IMR-90 (cell line): ENCODE results near the gene TUBA1B. TPM values are rescaled to one million over a fixed set of nuclear protein-coding genes. Genes with fewer than 3 reads are reported as not detected.
A peak's percentile ranks its signal among the peaks of the same experiment; 100 is the strongest.

Experiments used
- ATAC-seq: fragments of 200-7000 bp; cut with Tn5 transposase; 2 replicates; pipeline ENCODE4 v1.9.1; 2020; ENCODE audit warnings: low read depth, mild to moderate bottlenecking, moderate library complexity
- BruUV-seq: library from RNA; stranded (reverse); fragments of 400-500 nt; replicated peaks from 2 replicates; lab custom pipeline; 2021; lab: Mats Ljungman, UMichigan
- CTCF ChIA-PET: fragments of 300-600 bp; formaldehyde crosslinking; extraction: SDS; loops from one replicate; lab custom pipeline; 2021; ENCODE audit warnings: antibody characterized with exemption; lab: Yijun Ruan, JAX
- POLR2A ChIA-PET: fragments of 300-600 bp; sonication (Branson Sonifier 250); formaldehyde crosslinking; loops from one replicate; lab custom pipeline; 2022; ENCODE audit warnings: antibody characterized with exemption; ENCODE audit not compliant: unreplicated experiment; lab: Charles Lee
- DNase-seq: peaks from one replicate; pipeline ENCODE4 v3.0.0; 2013
- H2AFZ ChIP-seq: replicated peaks from 2 replicates; pipeline ENCODE3; 2013; ENCODE audit warnings: low read length, mild to moderate bottlenecking; ENCODE audit not compliant: poor library complexity
- H2AK5ac ChIP-seq: 2 replicates; pipeline ENCODE4 v1.6.1; 2013; ENCODE audit warnings: low read depth, low read length, inconsistent platforms
- H2AK9ac ChIP-seq: replicated peaks from 2 replicates; pipeline ENCODE3; 2013; ENCODE audit warnings: mild to moderate bottlenecking, low read depth, low read length, moderate library complexity; ENCODE audit not compliant: poor library complexity
- H2BK120ac ChIP-seq: 2 replicates; pipeline ENCODE4 v1.6.1; 2013; ENCODE audit warnings: low read depth, low read length, inconsistent platforms
- H2BK15ac ChIP-seq: 3 replicates; pipeline ENCODE4 v1.6.1; 2013; ENCODE audit warnings: low read depth, low read length, inconsistent platforms
- H2BK20ac ChIP-seq: 2 replicates; pipeline ENCODE4 v1.6.1; 2013; ENCODE audit warnings: low read depth, mild to moderate bottlenecking, inconsistent platforms, low read length, moderate library complexity
- H2BK5ac ChIP-seq: 2 replicates; pipeline ENCODE4 v1.6.1; 2013; ENCODE audit warnings: mild to moderate bottlenecking, low read depth, low read length, inconsistent platforms; ENCODE audit not compliant: poor library complexity, severe bottlenecking
- H3K14ac ChIP-seq: replicated peaks from 2 replicates; pipeline ENCODE4 v1.6.1; 2013; ENCODE audit warnings: low read depth, low read length, inconsistent platforms
- H3K18ac ChIP-seq: 2 replicates; pipeline ENCODE4 v1.6.1; 2013; ENCODE audit warnings: low read depth, low read length, control low read depth
- H3K23ac ChIP-seq: 2 replicates; pipeline ENCODE4 v1.6.1; 2013; ENCODE audit warnings: low read depth, low read length, inconsistent platforms
- H3K27ac ChIP-seq: 2 replicates; pipeline ENCODE4 v1.5.1; 2013; ENCODE audit warnings: mild to moderate bottlenecking, control low read depth, low read length; ENCODE audit not compliant: insufficient read depth
- H3K27me3 ChIP-seq: 2 replicates; pipeline ENCODE4 v1.6.1; 2013; ENCODE audit warnings: low read length; ENCODE audit not compliant: control insufficient read depth, insufficient read depth
- H3K36me3 ChIP-seq: 2 replicates; pipeline ENCODE4 v1.6.1; 2013; ENCODE audit warnings: low read length, mixed read lengths; ENCODE audit not compliant: control insufficient read depth, insufficient read depth
- H3K4ac ChIP-seq: 2 replicates; pipeline ENCODE4 v1.6.1; 2013; ENCODE audit warnings: low read depth, low read length, inconsistent platforms
- H3K4me1 ChIP-seq: 2 replicates; pipeline ENCODE4 v1.6.1; 2013; ENCODE audit warnings: low read length, mixed read lengths; ENCODE audit not compliant: control insufficient read depth, insufficient read depth
- H3K4me2 ChIP-seq: 2 replicates; pipeline ENCODE4 v1.6.1; 2013; ENCODE audit warnings: low read depth, mild to moderate bottlenecking, control low read depth, low read length, moderate library complexity
- H3K4me3 ChIP-seq: 2 replicates; pipeline ENCODE4 v1.5.1; 2013; ENCODE audit warnings: low read depth, mild to moderate bottlenecking, control low read depth, low read length, moderate library complexity; ENCODE audit not compliant: insufficient read depth
- H3K56ac ChIP-seq: 2 replicates; pipeline ENCODE4 v1.6.1; 2013; ENCODE audit warnings: low read length, inconsistent platforms; ENCODE audit not compliant: insufficient read depth; ENCODE audit errors: extremely low read depth
- H3K79me1 ChIP-seq, 2 experiments: 2 replicates each; pipeline ENCODE4 v1.6.1; 2013; ENCODE audit warnings: low read length in 2 of 2, inconsistent platforms in 1 of 2, low read depth in 1 of 2
- H3K9ac ChIP-seq: 2 replicates; pipeline ENCODE4 v1.6.1; 2013; ENCODE audit warnings: low read depth, low read length, control low read depth
- H3K9me1 ChIP-seq: 2 replicates; pipeline ENCODE4 v1.6.1; 2013; ENCODE audit warnings: low read length, inconsistent platforms; ENCODE audit not compliant: insufficient read depth
- H3K9me3 ChIP-seq: 2 replicates; pipeline ENCODE4 v1.6.1; 2013; ENCODE audit warnings: low read length; ENCODE audit not compliant: control insufficient read depth, insufficient read depth
- H4K20me1 ChIP-seq: 2 replicates; pipeline ENCODE4 v1.6.1; 2013; ENCODE audit warnings: low read length, inconsistent platforms; ENCODE audit not compliant: insufficient read depth
- H4K5ac ChIP-seq: 2 replicates; pipeline ENCODE4 v1.6.1; 2013; ENCODE audit warnings: mild to moderate bottlenecking, low read depth, low read length, control low read depth
- H4K8ac ChIP-seq, 2 experiments: 2 replicates each; pipeline ENCODE4 v1.6.1; 2013; ENCODE audit warnings: low read depth in 2 of 2, low read length in 2 of 2, control low read depth in 1 of 2, inconsistent platforms in 1 of 2
- H4K91ac ChIP-seq: 2 replicates; pipeline ENCODE4 v1.6.1; 2013; ENCODE audit warnings: low read depth, low read length, inconsistent platforms; ENCODE audit not compliant: insufficient read depth
- BHLHE40 ChIP-seq: fragments of 150-350 bp; IDR thresholded peaks from 2 replicates; pipeline ENCODE4 v1.6.1; 2016; ENCODE audit warnings: mild to moderate bottlenecking, low read depth, low read length
- CHD1 ChIP-seq: IDR thresholded peaks from 2 replicates; pipeline ENCODE4 v1.6.1; 2012; ENCODE audit warnings: low read depth, low read length, improper control_type of control experiment
- FOS ChIP-seq: fragments of 150-350 bp; IDR thresholded peaks from 2 replicates; pipeline ENCODE4 v1.6.1; 2016; ENCODE audit warnings: low read depth, low read length
- MAFK ChIP-seq: IDR thresholded peaks from 2 replicates; pipeline ENCODE4 v1.6.1; 2012; ENCODE audit warnings: low read depth, low read length, improper control_type of control experiment
- MXI1 ChIP-seq: IDR thresholded peaks from 2 replicates; pipeline ENCODE4 v1.6.1; 2012; ENCODE audit warnings: low read depth, mild to moderate bottlenecking, low read length, moderate library complexity, borderline replicate concordance
- NFE2L2 ChIP-seq: fragments of 150-350 bp; IDR thresholded peaks from 2 replicates; pipeline ENCODE4 v1.6.1; 2016; ENCODE audit warnings: low read depth, mild to moderate bottlenecking, low read length
- POLR2A ChIP-seq: IDR thresholded peaks from 2 replicates; pipeline ENCODE4 v1.6.1; 2012; ENCODE audit warnings: mild to moderate bottlenecking, low read depth, low read length
- RAD21 ChIP-seq: IDR thresholded peaks from 2 replicates; pipeline ENCODE4 v1.6.1; 2012; ENCODE audit warnings: low read length, improper control_type of control experiment
- RCOR1 ChIP-seq: IDR thresholded peaks from 2 replicates; pipeline ENCODE4 v1.6.1; 2012; ENCODE audit warnings: mild to moderate bottlenecking, low read length, improper control_type of control experiment; ENCODE audit not compliant: insufficient replicate concordance
- RFX5 ChIP-seq: IDR thresholded peaks from 2 replicates; pipeline ENCODE4 v1.8.0; 2012; ENCODE audit warnings: low read depth, mild to moderate bottlenecking, low read length, moderate library complexity
- SMC3 ChIP-seq: fragments of 150-350 bp; IDR thresholded peaks from 2 replicates; pipeline ENCODE4 v1.6.1; 2016; ENCODE audit warnings: low read depth, mild to moderate bottlenecking, antibody characterized with exemption, low read length, moderate library complexity
- WGBS, 2 experiments: methylation state at CpG; one replicate each; pipeline versions ENCODE4 v1.1.5 to v1.1.7; 2013; ENCODE audit warnings: missing lambda C conversion rate in 2 of 2; ENCODE audit not compliant: insufficient read length in 1 of 2; ENCODE audit errors: extremely low coverage in 2 of 2; 5-methylcytosine and 5-hydroxymethylcytosine counted together
- dilution Hi-C: fragments of 300-500 bp; cut with HindIII; formaldehyde crosslinking; loops from one replicate; pipeline ENCODE4 v1.14.3; 2018; ENCODE audit warnings: low sequenced_read_pairs; ENCODE audit not compliant: unreplicated experiment
- in situ Hi-C: fragments of 300-500 bp; cut with MboI; formaldehyde crosslinking; loops from 3 replicates; pipeline ENCODE4 v1.14.3; 2019; ENCODE audit warnings: low sequenced_read_pairs, inconsistent platforms, mixed read lengths
- intact Hi-C: fragments of 100-400 bp; cut with micrococcal nuclease; formaldehyde crosslinking; loops from 2 replicates; pipeline ENCODE4 v1.10.0; 2022
- polyA plus RNA-seq, 3 experiments: library from polyadenylated mRNA; depleted of rRNA; stranded (reverse); fragments of >200 nt; gene quantifications; 2 replicates each; pipeline ENCODE4 v1.2.3, GENCODE V29; 2012; ENCODE audit warnings: low replicate concordance in 1 of 3
- total RNA-seq: library from RNA; depleted of rRNA; stranded (reverse); fragments of >200 nt; gene quantifications from 2 replicates; pipeline ENCODE4 v1.2.3, GENCODE V29; 2012
- TF ChIP-seq, protein P1 (sequence below): fragments of 150-350 bp; IDR thresholded peaks from 2 replicates; pipeline ENCODE4 v1.6.1; 2016; ENCODE audit warnings: low read depth, mild to moderate bottlenecking, low read length, moderate library complexity, borderline replicate concordance
- TF ChIP-seq, protein P2 (sequence below): conservative IDR thresholded peaks from 2 replicates; pipeline ENCODE4 v1.5.1; 2012; ENCODE audit warnings: mild to moderate bottlenecking, low read depth, low read length, improper control_type of control experiment

TUBA1B gene
- total and polyA plus RNA-seq, 2 of the 4 experiments (the other 2 are of a cell fraction): 4,221 to 5,195 TPM

DNA sequence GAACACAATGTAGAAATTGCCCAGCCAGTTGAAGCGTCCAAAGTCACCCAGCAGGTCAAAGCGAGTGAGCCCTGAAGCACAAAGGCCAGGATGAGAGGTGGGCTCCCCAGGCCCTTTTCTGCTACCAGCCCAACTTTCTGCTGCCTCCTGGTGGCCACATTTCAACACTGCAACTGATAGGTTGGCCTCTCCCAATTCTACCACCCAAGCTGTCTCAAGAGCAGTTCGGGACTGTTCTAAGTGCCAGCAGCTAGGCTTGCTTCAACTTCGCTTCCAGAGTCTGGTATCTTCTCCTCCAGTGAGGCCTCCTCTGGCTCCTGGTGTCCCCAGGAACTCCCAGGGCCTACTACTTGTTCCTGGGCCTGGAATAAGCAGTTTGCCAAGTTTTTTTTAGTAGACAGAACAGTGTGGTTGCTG lies 33.2 kb downstream of the TUBA1B start:
- no TSS peak for BruUV-seq
- no peak overlapping the region for H4K5ac ChIP-seq
- H4K20me1 ChIP-seq: peaks cover 13% of the 10 kb centered on the region
- no peak overlapping the region for H3K56ac ChIP-seq
- H3K14ac ChIP-seq: no peak overlapping the region
- peaks cover 6 to 8% of the 10 kb centered on the region in 2 experiments; a peak in 3 of 4 replicates for H3K79me1 ChIP-seq
- no peak overlapping the region for H2AK5ac ChIP-seq
- H3K9me3 ChIP-seq: no peaks in the 10 kb centered on the region
- H3K9me1 ChIP-seq: no peaks in the 10 kb centered on the region
- no peak overlapping the region for H2BK5ac ChIP-seq
- POLR2A ChIA-PET: interaction anchor here (1.1 kb wide), 1 partner anchor 12 kb away, joined by 4 read pairs; the partner anchor contains the start of gene LMBR1L
- 31% methylated on average over 2 of the region's 4 CpGs; no CpG with 5 or more reads in 1 of the 2 experiments for WGBS, 2 experiments
- no peak overlapping the region for H2BK15ac ChIP-seq
- H3K18ac ChIP-seq: no peak overlapping the region
- peaks cover 2% of the 10 kb centered on the region; the same call in 1 of the 2 replicates for H3K4me1 ChIP-seq
- dilution Hi-C loops (no loop called here), intact Hi-C loops (no loop called here), in situ Hi-C loops (no loop called here)
- no peak overlapping the region for H3K4me3 ChIP-seq
- H3K23ac ChIP-seq: no peak overlapping the region
- no peak overlapping the region for H2BK20ac ChIP-seq
- H4K8ac ChIP-seq: no peak overlapping the region
- no peak overlapping the region for H3K4ac ChIP-seq
- H3K36me3 ChIP-seq: peaks cover 50% of the 10 kb centered on the region
- peak; percentile 73 for ATAC-seq
- TF ChIP-seq FOS: no peak
- TF ChIP-seq, protein P1, sequence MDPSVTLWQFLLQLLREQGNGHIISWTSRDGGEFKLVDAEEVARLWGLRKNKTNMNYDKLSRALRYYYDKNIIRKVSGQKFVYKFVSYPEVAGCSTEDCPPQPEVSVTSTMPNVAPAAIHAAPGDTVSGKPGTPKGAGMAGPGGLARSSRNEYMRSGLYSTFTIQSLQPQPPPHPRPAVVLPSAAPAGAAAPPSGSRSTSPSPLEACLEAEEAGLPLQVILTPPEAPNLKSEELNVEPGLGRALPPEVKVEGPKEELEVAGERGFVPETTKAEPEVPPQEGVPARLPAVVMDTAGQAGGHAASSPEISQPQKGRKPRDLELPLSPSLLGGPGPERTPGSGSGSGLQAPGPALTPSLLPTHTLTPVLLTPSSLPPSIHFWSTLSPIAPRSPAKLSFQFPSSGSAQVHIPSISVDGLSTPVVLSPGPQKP: no peak
- no peak for TF ChIP-seq RFX5
- no peak for TF ChIP-seq CHD1
- TF ChIP-seq MAFK: no peak
- no peak for TF ChIP-seq NFE2L2
- TF ChIP-seq, protein P2, sequence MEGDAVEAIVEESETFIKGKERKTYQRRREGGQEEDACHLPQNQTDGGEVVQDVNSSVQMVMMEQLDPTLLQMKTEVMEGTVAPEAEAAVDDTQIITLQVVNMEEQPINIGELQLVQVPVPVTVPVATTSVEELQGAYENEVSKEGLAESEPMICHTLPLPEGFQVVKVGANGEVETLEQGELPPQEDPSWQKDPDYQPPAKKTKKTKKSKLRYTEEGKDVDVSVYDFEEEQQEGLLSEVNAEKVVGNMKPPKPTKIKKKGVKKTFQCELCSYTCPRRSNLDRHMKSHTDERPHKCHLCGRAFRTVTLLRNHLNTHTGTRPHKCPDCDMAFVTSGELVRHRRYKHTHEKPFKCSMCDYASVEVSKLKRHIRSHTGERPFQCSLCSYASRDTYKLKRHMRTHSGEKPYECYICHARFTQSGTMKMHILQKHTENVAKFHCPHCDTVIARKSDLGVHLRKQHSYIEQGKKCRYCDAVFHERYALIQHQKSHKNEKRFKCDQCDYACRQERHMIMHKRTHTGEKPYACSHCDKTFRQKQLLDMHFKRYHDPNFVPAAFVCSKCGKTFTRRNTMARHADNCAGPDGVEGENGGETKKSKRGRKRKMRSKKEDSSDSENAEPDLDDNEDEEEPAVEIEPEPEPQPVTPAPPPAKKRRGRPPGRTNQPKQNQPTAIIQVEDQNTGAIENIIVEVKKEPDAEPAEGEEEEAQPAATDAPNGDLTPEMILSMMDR: peak; percentile 69
- TF ChIP-seq BHLHE40: no peak
- peak; percentile 61 for TF ChIP-seq SMC3
- TF ChIP-seq MXI1: no peak
- peak; percentile 56 for TF ChIP-seq RAD21
- TF ChIP-seq POLR2A: no peak
- TF ChIP-seq RCOR1: no peak
- no peak overlapping the region for H3K4me2 ChIP-seq
- H2AFZ ChIP-seq: peak overlapping the region; percentile 36
- no peak overlapping the region for H3K9ac ChIP-seq
- no peak overlapping the region for H3K27ac ChIP-seq
- H3K27me3 ChIP-seq: peaks cover 14% of the 10 kb centered on the region; the same call in 1 of the 2 replicates
- CTCF ChIA-PET: interaction anchor here (0.6 to 0.7 kb wide), 2 partner anchors 10 to 18 kb away, joined by 3 read pairs; no protein-coding TSS in a partner anchor
- no peak overlapping the region for H2BK120ac ChIP-seq
- peak overlapping the region; percentile 84 for H2AK9ac ChIP-seq
- DNase-seq: peak; percentile 30
- no peak overlapping the region for H4K91ac ChIP-seq
